GM19468 (cell line): Measurements from ENCODE around the gene FAM20A.

Source experiments
- ATAC-seq: cut with Tn5 transposase; IDR thresholded peaks from one replicate; pipeline ENCODE4 v1.9.1; 2021; ENCODE audit warnings: mild to moderate bottlenecking, moderate library complexity, moderate number of reproducible peaks; ENCODE audit not compliant: unreplicated experiment; ENCODE audit errors: extremely low read depth

FAM20A gene

DNA sequence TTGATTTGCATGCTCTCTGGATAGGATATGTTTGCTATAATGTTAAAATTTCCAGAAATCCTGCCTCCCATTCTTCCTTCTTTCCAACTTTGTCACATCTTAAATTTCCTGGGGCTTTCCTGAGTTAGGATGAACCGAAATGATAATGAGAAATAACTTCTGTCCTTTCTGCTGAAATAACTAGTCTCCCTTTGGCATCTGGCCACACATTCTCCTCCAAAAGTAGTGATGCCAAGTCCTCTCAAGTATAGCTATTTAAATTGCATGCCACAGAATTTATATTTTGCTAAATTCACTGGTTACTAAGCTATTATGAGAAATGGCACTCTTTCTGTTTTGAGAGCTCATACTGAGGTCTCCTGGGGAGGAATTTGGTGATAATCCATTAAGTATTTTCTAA is 30.6 kb downstream of the FAM20A start:
- no peak for ATAC-seq

DNA sequence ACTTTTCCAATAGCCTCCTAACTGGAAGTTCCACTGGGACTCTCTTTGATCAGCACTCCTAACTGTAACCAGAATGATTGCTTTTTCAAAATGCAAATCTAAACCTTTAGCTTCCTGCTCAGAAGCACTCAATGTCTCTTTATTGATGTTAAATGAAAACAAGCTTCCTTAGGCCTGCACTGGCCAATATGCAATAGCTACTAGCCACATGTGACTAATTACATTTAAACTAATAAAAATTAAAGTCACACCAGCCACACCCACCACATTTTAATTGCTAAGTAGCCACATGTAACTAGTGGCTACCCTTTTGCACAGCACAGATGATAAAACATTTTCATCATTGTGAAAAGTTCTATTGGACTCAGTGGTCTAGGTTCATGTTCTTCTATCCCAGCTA is 31.8 kb downstream of the FAM20A start:
- no peak for ATAC-seq

DNA sequence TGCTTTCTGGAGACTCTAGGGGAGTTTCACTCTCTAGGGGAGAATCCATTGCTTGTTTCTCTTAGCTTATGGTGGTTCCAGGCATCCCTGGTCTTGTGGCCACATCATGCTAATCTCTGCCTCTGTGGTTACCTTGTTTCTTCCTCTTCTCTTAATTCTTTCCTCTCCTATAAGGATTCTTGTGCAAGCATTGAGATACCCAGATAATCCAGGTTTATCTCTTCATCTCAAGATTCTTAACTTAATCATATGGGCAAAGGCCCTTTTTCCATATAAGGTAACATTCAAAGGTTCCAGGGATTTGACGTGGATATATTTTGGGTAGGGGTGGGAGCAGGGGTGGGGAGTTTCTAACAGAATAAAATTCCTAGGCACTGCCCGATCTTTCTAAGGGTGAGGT is 32.6 kb downstream of the FAM20A start:
- no peak for ATAC-seq

DNA sequence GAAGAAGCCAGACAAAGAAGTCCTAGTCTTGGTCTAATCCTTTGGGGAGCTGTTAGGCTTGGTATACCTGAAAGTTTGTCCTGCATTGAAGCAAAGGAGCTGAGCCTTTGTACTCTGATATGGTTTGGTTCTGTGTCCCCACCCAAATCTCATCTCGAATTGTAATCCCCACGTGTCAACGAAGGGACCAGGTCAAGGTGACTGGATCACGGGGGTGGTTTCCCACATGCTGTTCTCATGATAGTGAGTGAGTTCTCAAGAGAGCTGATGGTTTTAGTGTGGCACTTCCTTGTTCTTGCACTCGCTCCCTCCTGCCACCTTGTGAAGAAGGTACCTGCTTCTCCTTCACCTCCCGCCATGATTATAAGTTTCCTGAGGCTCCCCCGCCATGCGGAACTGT is 33.6 kb downstream of the FAM20A start:
- no peak for ATAC-seq

DNA sequence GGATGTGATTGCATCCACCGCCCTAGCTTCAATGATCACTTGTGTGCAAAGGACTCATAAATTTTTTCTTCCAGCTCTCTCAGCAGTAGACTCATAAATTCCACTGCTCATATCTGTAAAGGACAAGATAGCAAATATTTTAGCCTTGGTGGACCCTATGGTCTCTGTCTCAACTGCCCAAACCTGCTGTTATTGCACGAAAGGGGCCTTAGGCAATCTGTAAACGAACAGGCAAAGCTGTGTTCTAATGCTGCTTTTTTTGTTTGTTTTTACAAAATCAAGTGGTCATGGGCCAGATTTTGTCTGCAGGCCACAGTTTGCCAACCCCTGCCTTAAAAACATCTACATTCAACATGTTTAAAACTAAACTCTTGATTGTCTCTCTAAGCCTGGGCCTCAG is 34.1 kb downstream of the FAM20A start:
- ATAC-seq, result no peak

DNA sequence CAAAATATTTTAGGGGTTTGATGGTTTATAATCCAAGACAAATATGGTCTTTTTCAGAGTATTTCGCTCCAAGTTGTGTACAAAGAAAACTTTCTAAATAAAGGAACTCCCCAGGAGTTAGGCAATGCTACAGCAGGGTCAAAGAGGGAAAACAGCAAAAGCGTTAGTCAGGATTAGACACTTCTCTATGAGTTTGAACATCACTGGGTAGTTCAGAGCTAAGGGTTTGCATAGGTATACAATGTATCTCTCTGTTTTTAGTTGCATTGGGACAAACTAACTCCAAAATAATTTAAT is 34.8 kb downstream of the FAM20A start:
- ATAC-seq, result no peak

DNA sequence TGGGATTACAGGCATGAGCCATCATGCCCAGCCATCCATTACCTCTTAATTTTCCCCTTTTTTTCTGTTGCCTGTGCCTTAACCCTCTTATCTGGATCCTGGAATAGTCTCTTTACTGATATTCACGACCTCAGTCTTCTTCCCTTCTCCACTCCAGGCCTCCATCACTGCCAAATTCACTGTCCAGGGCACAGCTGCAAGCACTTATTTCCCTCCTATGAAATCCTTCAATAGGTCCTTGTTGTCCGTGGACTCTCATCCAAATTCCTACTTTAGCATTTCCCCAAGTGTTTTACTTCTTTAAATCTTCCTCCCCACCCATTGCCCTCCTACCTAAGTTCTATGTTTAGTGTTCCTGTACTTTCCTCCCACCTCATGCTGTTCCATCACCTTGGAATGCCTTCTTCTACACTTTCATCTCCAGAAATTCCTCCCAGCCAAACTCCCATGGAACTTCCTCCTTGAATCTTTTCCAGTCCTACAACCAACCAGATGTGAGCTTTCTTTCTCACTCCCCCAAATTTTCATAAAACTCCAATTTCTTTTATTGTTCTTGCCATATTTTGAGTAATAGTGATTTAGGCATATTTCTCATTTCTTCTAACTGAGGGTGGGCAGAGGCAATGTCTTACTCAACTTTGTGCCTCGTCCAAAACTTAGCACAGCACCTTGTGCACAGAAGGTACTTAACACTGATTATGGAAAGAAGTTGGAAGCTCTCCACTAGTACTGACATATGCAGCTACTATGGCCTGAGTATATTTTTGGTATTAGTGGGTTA is 35.3 kb downstream of the FAM20A start:
- ATAC-seq, result no peak

DNA sequence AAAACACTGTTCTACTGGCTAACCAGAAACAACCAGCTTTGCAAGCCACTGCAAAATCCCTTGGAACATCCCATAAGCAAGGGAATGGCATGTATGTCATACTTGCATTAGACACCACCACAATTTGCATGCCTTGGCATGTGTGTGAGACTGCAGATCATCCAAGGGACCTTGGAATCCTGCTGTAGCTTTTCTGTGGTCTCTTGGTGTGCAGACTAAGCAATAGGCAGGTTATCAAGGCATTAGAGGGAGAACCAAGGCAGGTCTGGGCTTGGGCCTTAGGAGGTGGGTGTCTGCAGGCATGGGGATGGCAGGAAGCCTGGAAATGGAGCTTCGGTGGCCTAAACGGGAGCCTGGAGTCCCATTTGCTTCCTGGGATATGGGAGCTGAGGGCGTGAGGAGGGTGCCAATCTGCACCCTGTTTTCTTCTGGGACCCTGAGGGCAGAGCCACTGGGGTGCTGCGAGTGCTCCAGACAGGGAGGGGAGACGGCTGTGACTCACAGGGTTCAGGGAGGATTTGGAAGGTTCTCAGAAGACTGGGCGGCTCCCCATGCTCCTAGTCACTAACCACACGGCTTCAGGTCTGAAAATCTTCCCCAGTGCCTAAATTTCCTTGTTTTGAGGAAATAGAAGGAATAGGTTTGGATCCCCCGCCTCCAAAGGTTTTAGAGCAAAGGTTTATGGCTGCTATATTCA is 36.6 kb downstream of the FAM20A start:
- no peak for ATAC-seq

DNA sequence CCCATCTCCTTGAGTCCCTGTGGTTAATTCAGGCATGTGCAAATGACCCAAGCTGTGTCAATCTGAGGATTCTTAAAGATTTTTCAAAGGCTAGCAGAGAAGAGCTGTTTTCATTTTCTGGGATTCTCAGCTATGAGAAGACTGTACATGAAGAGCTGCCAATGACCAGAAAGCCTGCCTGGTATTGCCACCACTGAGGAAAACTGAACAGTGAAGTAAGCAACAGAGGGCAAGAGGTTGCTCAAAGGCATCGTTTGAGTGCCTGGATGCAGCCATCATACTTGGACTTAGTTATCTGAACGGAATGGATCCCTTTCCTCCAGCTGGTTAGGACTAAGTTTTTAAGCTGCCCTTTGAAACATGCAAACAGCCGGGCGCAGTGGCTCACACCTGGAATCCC is 38.4 kb downstream of the FAM20A start:
- no peak for ATAC-seq

DNA sequence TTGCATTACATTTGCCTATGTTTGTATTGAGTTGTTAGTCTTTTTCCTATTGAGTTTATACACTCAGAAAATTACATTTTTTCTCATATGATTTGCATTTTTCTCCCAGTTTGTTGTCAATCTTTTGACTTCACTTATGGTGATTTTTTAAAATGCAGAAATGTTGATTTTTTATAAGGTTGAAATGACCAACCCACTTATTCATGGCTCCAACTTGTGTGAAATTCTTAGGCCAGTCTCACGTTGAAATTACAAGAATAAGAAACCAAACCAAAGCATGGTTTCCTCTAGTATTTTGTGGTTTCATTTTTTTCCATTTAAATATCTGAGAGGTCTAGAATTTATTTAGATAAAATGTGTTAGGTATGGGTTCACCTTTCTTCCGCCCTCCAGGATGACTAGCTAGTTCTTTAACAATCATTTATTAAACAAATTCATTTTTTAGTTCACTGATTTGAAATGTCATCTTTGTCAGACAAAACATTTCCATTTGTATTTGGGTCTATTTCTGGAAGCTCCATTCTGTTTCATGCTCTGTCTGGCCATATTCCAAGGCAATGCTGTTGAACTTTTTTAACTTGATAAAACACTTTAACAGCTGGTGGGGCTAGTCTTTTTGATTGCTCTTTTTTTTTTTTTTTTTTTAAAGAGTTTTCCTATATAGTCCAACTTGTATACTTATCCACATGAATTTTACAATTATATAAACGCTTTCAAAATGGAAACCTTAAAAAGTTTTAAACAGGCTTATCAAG is 40.0 kb downstream of the FAM20A start:
- ATAC-seq, result no peak

DNA sequence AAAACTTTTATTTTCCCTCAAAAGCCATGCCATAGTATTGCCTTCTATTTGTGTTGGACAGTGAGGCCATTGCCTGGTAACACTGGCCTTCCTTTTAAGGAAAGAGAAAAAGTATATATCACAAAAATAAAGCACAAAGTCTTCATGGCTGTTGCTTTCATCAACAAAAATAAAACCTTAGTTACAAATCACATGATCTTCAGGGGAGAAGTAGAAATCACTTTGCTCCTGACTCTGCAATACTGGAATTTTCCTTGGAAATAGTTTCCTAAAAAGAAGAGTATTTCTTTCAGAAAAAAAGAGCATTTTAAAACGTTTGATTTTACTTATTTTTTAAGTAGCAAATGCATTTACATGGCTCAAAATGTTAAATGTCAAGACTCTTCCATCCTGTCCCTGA is 41.9 kb downstream of the FAM20A start:
- ATAC-seq, result no peak

DNA sequence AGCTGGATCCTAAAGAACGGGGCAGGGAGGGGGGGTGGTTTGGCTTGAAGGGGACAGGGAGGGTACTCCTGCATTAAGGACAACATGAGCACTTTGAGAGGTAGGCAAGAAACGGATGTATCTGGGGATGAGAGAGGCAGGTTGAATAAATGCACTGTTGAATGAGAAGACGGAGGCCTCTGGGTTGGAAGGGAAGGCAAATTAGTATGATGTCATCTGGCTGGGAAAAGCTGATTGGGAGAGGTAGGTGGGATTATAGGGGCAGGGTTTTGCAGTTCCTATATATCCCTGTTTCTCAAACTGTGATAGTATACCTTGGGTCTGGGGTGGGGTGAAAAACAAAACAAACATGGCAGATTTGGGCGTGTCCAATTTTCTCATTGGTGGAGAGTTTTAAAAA is 44.6 kb downstream of the FAM20A start:
- ATAC-seq, result no peak

DNA sequence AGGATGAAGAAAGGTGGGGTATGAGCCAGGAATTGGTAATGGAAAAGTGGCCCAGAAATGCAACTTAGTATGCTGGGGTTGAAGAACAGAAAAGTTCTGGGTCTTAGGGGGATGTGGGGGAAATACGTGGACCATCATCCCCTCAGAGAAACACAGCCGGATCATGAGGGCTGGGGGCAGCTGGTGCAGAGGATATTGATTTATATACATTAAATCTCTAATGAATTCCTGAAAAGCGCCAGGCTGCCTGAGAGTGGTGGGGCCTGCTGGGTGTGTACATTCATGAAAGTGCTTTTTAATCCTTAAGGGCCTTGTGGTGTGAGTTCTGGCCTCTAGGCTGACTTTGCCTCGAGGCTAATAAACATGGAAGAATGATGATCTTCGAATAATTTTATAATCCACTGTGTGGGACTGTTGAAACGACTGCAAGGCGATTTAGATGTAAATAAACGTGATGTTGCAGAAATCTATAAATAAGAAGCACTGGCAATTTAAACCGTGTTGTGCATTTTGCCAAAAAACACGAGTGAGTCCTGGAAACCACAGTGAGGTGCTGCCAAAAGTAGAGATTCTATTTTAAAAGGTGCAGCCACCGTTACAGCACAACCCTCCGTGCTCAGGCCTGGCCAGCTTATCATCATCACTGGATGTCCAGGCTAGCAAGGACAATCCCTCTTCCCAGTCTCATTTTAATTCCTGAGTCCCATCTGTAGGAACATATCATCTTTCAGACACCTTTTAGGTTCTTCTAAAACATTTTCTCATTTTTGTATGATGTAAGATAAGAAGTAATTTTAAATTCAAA is 56.9 kb downstream of the FAM20A start:
- ATAC-seq, result no peak

DNA sequence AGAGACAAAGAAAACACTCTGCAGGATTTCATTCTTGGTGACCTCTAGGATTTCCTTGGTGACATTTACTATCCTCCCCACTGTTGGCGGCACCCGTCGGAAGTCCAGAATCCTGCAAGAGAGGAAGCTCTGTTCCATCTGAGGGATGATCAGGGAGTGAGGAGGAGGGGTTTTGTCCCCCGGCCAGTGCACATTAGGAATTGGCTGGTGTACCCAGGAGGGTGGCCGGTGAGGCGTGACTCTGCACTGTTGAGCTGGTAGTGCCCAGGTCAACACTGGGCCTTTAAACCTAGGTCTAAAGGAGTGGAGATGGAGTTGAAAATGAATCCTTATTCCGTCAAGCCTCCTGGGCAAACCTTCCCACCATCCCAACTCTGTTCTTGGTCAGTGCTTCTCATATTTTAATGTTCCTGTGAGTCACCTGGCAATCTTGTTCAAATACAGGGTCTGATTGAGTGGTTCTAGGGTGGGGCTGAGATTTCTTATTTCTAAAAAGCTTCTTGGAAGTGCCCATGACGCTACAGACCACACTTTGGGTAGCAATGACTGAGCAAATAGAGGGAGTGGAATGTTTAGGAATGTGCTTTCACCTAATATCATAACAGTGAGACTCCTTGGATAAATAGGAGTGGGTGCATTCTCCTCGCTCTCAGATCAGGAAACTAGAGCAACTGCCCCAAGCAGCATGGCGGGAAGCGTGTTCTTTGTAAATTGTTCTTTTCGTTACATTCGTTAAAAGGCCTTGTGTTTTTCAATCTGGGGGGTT is 58.3 kb downstream of the FAM20A start:
- ATAC-seq, result no peak

DNA sequence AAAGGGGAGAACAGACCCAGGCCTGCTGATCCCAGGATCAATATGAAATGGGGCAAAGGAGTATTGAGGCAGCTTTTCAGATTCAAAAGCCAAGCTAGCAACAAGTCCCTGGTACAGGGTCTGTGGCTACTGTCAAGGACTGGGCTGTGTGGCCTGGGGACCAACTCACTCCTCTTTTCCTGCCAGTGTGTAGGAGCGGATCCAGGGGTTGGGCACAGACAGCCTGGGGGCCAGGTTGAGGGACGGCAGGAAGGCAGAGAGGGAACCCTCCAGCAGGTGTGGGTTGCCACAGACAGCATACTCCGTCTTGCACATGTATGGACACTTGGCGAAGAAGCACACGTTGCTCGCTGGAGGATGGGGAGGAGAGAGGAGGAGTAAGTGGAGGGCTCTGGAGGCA is 59.4 kb downstream of the FAM20A start:
- no peak for ATAC-seq

DNA sequence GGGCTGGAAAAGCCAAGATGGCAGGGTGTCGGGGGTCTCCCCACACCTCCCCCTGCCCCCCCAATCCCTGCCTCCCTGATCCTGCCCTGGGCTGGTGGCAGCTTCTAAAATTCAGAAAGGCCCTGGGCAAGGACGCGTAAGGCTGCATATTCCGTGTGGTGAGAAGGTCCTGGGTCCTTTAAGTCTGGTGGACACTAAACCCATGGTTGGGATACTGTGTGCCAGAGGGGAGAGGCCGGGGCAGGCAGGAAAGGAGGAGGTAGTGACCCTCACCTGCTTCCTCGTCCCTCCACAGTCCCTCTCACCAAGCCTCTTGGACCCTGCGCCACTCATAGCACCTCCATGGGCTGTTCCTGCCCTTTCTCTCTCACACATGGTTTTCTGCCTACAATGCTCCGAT is 60.2 kb downstream of the FAM20A start:
- ATAC-seq, result no peak

DNA sequence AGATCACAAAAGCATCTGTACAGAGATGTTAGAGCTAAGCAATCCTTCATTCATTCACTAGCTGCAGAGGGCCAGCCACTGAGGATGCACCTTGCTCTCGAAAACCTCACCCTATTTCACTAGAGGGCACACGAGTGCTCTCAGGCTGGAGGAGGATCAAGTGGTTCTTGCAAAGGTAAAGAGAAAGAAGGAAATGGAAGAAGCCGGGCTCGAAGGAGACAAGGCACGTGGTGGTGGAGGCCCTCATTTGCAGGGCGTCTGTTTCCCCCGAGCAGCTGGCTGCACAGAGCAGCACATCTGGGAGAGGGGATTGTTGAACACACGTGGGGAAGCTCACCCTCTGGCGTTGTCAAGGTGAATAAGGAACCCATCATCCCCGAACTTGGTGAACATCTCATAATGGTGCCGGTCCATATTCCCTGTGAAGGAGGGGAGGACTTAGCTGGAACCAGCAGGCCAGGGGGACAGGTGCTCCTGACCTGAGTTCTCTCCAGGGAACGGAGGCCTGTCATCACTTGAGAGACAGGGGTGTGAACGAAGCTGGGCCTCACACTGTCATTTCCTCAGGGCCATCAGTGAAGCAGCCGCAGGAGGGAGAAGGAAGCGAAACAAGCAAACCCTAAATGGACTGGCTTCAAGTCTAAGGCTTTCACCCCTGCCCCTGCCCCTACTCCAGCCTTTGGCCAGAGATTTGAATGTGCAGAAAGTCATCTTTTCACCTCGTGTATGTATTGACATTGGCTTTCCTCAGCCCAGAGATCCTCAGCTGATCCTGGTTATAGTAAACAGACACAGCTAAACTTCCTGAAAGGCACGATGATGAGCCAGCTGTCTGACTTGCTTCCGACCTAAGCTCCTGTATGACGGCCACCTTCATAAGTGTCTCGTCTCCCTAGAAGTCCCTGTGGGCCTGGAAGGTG is 61.4 kb downstream of the FAM20A start:
- ATAC-seq, result no peak

DNA sequence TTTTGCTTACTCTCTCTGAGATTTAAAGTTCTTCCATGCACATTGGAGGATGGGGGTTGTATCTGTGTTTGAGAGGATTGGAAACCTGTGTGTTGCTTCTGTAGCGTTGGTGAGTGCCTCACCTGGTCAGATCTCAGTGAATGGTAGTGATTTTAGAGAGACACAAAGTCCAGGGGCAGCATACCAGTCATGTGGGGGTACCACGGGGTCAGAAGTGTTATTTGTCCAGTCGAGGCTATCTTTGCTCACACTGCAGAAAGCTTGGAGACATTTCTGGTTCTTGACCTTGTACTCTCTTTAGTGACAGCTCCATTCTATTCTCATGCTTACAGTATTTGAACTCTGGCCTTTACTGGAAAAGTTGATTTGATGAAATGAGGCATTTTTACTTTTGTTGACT is 65.2 kb downstream of the FAM20A start:
- no peak for ATAC-seq

DNA sequence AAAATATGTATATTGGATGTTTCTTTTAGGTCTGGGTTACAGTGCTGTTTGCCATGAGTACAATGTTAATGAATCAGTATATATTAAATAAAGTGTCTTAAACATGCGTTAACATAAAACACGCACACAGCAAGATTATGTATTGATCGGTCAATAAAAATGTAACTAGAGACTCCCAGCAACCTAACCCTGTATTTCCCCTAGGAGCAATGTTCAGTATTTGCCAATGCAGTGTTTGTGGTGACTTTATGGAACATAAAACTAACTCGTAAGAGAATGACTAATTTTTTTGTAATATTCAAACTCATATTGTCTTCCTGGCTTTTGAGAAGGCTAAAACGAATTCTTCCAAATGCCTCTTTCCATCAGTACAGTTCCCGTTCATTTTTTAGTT is 66.5 kb downstream of the FAM20A start:
- no peak for ATAC-seq
